OCI-LY3 (cell line): ENCODE results near the gene SLC13A3.

ENCODE experiments used
- H2AFZ ChIP-seq: fragments of 200-600, 300-600 bp; shearing (Covaris generic); 2 replicates; pipeline ENCODE4 v1.6.0; 2014; ENCODE audit warnings: antibody characterized with exemption, low read depth, low read length
- H3K27ac ChIP-seq: fragments of 200-600, 300-600 bp; sonication (generic); 2 replicates; pipeline ENCODE4 v1.5.1; 2014; ENCODE audit warnings: mild to moderate bottlenecking, low read length, moderate library complexity, mixed read lengths
- H3K27me3 ChIP-seq: fragments of 200-600, 300-600 bp; sonication (generic); 2 replicates; pipeline ENCODE4 v1.6.1; 2014; ENCODE audit warnings: low read depth, low read length, mixed read lengths
- H3K36me3 ChIP-seq: fragments of 200-600, 300-600 bp; sonication (generic); replicated peaks from 2 replicates; pipeline ENCODE3; 2014; ENCODE audit warnings: low read depth, low read length, mixed read lengths
- H3K4me1 ChIP-seq: fragments of 300-600, 200-600 bp; sonication (generic); 2 replicates; pipeline ENCODE4 v1.6.1; 2014; ENCODE audit warnings: low read length, mixed read lengths
- H3K4me2 ChIP-seq: fragments of 200-600, 300-600 bp; sonication (generic); 2 replicates; pipeline ENCODE4 v1.6.1; 2014; ENCODE audit warnings: low read length, mixed read lengths
- H3K4me3 ChIP-seq: fragments of 300-600, 200-600 bp; sonication (generic); 2 replicates; pipeline ENCODE4 v1.5.1; 2014; ENCODE audit warnings: antibody characterized with exemption, mild to moderate bottlenecking, low read length, moderate library complexity
- H3K79me2 ChIP-seq: fragments of 300-600, 200-600 bp; shearing (Covaris generic); 2 replicates; pipeline ENCODE4 v1.6.1; 2014; ENCODE audit warnings: mild to moderate bottlenecking, low read length, mixed read lengths
- H3K9ac ChIP-seq: fragments of 300-600, 200-600 bp; shearing (Covaris generic); 2 replicates; pipeline ENCODE4 v1.6.0; 2014; ENCODE audit warnings: mild to moderate bottlenecking, low read length, moderate library complexity
- H3K9me3 ChIP-seq: fragments of 200-600, 300-600 bp; shearing (Covaris generic); 2 replicates; pipeline ENCODE4 v1.6.1; 2014; ENCODE audit warnings: low read length, mixed read lengths; ENCODE audit not compliant: insufficient read depth
- H4K20me1 ChIP-seq: fragments of 200-600, 300-600 bp; sonication (generic); 2 replicates; pipeline ENCODE4 v1.6.1; 2016; ENCODE audit warnings: low read length, mixed read lengths; ENCODE audit not compliant: insufficient read depth
- EZH2phosphoT487 ChIP-seq: fragments of 200-600 bp; shearing (Covaris generic); IDR thresholded peaks from 2 replicates; pipeline ENCODE4 v1.6.1; 2018; ENCODE audit warnings: antibody characterized with exemption, mixed run types, low read depth
- TF ChIP-seq, protein P1 (sequence below): fragments of 200-600, 300-600 bp; sonication (generic); IDR thresholded peaks from 2 replicates; pipeline ENCODE4 v1.5.1; 2014; ENCODE audit warnings: antibody characterized with exemption, low read length, low read depth

SLC13A3 gene

DNA sequence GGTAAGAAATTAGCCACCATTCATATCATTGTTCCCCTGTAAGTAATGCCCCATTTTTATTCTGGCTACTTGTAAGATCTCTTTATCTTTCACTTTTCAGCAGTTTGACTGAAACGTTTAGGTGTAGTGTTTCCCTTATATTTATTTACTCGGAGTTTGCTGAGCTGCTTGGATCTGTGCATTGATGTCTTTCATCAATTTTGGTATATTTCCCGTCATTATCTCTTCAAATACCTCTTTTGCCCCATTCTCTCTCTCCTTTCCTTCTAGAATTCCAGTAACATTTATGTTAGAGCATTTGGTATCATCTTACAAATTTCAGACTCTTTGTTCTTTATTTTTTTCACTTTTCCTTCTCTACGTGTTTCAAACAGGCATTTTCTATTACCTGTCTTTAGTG, 9.2 kb upstream of the SLC13A3 start:
- TF ChIP-seq, protein P1, sequence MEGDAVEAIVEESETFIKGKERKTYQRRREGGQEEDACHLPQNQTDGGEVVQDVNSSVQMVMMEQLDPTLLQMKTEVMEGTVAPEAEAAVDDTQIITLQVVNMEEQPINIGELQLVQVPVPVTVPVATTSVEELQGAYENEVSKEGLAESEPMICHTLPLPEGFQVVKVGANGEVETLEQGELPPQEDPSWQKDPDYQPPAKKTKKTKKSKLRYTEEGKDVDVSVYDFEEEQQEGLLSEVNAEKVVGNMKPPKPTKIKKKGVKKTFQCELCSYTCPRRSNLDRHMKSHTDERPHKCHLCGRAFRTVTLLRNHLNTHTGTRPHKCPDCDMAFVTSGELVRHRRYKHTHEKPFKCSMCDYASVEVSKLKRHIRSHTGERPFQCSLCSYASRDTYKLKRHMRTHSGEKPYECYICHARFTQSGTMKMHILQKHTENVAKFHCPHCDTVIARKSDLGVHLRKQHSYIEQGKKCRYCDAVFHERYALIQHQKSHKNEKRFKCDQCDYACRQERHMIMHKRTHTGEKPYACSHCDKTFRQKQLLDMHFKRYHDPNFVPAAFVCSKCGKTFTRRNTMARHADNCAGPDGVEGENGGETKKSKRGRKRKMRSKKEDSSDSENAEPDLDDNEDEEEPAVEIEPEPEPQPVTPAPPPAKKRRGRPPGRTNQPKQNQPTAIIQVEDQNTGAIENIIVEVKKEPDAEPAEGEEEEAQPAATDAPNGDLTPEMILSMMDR: no peak
- TF ChIP-seq EZH2phosphoT487: no peak

DNA sequence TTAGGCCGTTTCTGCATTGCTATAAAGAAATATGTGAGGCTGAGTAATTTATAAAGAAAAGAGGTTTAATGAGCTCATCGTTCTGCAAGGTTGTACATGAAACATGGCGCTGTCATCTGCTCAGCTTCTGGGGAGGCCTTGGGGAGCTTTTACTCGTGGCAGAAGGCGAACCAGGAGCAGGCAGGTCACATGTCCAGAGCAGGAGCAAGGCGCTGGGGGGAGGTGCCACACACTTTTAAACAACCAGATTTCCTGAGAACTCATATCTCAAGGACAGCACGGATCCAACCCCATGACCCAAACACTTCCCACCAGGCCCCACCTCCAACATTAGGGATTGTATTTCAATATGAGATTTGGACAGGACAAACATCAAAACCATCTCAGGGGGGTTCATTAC, 6.4 kb upstream of the SLC13A3 start:
- H3K9me3 ChIP-seq: no peaks in the 10 kb centered on the region
- no peak overlapping the region for H2AFZ ChIP-seq
- no peak overlapping the region for H3K4me2 ChIP-seq
- no peak overlapping the region for H3K9ac ChIP-seq
- TF ChIP-seq EZH2phosphoT487: no peak
- TF ChIP-seq, protein P1: no peak
- no peaks in the 10 kb centered on the region for H3K36me3 ChIP-seq
- H4K20me1 ChIP-seq: no peaks in the 10 kb centered on the region
- H3K79me2 ChIP-seq: no peaks in the 10 kb centered on the region
- no peak overlapping the region for H3K27ac ChIP-seq
- H3K4me3 ChIP-seq: no peak overlapping the region
- peaks cover 10% of the 10 kb centered on the region for H3K27me3 ChIP-seq
- H3K4me1 ChIP-seq: peaks cover 6% of the 10 kb centered on the region

More for the DNA sequence above, 9.2 kb upstream of the SLC13A3 start:
- Histone ChIP-seq H3K79me2 (no peaks in the 10 kb centered on the region), H3K9me3 (no peaks in the 10 kb centered on the region), H3K27ac (no peak overlapping the region), H3K4me2 (no peak overlapping the region), H3K36me3 (no peaks in the 10 kb centered on the region), H3K9ac (no peak overlapping the region), H4K20me1 (no peaks in the 10 kb centered on the region), H3K4me3 (no peak overlapping the region), H2AFZ (no peak overlapping the region), H3K4me1 (peaks cover 7% of the 10 kb centered on the region), H3K27me3 (peaks cover 13% of the 10 kb centered on the region)

DNA sequence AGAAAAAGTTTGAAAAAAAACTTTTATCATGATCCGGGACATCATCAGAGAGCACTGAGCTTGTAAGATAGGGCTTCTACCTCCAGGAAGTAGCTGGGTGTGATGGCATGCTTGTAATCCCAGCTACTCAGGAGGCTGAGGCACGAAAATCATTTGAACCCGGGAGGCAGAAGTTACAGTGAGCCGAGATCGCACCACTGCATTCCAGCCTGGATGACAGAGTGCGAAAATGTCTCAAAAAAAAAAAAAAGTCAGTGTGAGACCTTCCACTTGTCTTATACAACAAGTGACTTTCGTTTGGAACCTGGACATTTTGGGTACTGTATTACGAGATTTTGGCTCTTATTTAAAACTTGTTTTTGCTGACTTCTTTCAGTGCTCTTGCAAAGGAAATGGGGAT, 5.9 kb upstream of the SLC13A3 start:
- TF ChIP-seq, protein P1: no peak
- no peak for TF ChIP-seq EZH2phosphoT487

DNA sequence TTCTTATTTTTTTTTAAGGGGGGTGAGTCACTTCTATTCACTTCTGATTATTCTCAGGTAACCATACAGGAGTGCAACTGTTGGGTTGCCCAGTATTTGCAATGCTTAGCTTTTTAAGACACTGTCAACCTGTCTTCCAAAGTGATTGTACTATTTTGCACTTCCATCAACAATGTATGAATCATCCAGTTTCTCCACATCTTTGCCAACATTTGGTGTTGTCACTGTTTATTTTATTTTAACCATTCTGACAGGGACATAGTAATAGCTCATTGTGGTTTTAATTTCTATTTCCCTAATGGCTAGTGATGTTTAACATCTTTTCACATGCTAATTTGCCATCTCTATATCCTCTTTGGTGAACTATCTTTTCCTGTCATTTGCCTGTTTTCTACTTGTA, 1.4 kb upstream of the SLC13A3 start:
- H3K27ac ChIP-seq: no peak overlapping the region
- peaks cover 26% of the 10 kb centered on the region for H3K27me3 ChIP-seq
- H4K20me1 ChIP-seq: no peaks in the 10 kb centered on the region
- H3K79me2 ChIP-seq: no peaks in the 10 kb centered on the region
- H2AFZ ChIP-seq: no peak overlapping the region
- TF ChIP-seq, protein P1: no peak
- no peak for TF ChIP-seq EZH2phosphoT487
- no peak overlapping the region for H3K9ac ChIP-seq
- H3K36me3 ChIP-seq: no peaks in the 10 kb centered on the region
- H3K4me3 ChIP-seq: no peak overlapping the region
- H3K4me2 ChIP-seq: no peak overlapping the region
- no peaks in the 10 kb centered on the region for H3K9me3 ChIP-seq
- no peaks in the 10 kb centered on the region for H3K4me1 ChIP-seq

More for the DNA sequence above, 5.9 kb upstream of the SLC13A3 start:
- H3K36me3 ChIP-seq: no peaks in the 10 kb centered on the region
- no peak overlapping the region for H3K4me3 ChIP-seq
- no peaks in the 10 kb centered on the region for H3K79me2 ChIP-seq
- H3K27ac ChIP-seq: no peak overlapping the region
- H3K4me1 ChIP-seq: peaks cover 1% of the 10 kb centered on the region
- H3K4me2 ChIP-seq: no peak overlapping the region
- H3K9me3 ChIP-seq: no peaks in the 10 kb centered on the region
- no peak overlapping the region for H2AFZ ChIP-seq
- no peak overlapping the region for H3K9ac ChIP-seq
- no peaks in the 10 kb centered on the region for H4K20me1 ChIP-seq
- H3K27me3 ChIP-seq: peaks cover 10% of the 10 kb centered on the region
